Measurements from ENCODE around the gene DTNBP1.
"Not testable (repeated sequence)": the region's sequence is repeated elsewhere in the genome, so short reads cannot be mapped to it uniquely, and the experiment has no call there.

DTNBP1 gene

DNA sequence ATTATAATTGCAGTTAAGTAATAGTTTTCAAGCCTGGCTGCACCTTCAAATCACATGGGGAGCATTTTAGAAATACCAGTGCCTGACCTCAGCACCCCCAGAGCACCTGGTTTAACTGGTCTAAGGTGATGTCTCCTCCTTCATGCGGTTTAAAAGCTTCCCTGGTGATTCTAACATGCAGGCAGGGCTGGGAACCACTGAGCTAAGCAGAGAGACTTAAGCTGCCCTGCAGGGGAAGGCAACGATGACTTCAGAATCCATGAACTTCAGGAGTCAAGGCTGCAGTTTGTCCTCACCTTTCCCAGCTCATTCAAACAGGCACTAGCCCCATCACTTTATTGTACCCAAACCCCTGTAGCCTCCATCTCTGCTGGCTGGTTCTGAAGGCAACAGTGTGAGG is 6.1 kb upstream of the DTNBP1 start:
- DNase-seq (ENCODE audit: extremely low read depth in 1 of 2, low read depth in 1 of 2) = no peak

DNA sequence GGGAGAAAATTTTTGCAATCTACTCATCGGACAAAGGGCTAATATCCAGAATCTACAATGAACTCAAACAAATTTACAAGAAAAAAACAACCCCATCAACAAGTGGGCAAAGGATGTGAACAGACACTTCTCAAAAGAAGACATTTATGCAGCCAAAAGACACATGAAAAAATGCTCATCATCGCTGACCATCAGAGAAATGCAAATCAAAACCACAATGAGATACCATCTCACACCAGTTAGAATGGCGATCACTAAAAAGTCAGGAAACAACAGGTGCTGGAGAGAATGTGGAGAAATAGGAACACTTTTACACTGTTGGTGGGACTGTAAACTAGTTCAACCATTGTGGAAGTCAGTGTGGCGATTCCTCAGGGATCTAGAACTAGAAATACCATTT is 4.1 kb upstream of the DTNBP1 start:
- DNase-seq (ENCODE audit: extremely low read depth in 1 of 2, low read depth in 1 of 2) = not testable (repeated sequence)

GRCh38 chr6:15665237-15665636 is 2.4 kb upstream of the DTNBP1 start:
- no peak for DNase-seq (ENCODE audit: extremely low read depth in 1 of 2, low read depth in 1 of 2)

DNA sequence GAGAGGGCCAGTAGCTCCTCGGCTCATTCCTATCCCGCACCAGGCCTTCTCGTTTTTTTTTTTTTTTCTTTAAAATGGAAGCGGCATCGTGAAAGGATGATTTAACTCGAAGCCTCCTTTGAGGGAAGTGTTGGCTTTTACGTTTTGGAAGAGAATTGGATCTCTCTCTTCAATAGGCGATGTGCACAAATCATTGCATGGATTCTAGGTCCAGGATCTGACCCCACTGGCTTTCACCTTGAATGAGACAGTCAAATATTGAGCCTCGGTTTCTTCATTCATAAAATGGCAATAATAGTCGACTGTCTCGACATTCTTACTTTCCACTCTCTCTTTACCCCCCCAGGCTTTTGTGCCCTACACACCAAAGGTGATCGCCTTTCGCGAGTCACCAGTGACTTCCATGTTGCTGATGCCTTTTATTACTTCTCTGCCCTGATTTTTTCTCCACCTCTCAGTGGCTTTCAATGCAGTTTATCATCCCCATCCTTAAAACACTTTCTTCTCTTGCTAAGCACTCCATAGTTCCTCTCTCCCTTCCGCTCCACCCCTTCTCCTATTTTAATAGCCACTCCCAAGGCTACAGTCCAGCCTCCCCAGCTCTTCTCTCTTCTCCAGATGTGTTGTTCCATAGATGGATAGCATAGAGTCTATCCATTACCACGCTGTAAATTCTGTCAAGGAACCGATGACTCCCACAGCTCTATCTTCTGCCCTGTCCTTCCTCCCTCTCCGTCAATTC is 473 bp upstream of the DTNBP1 start:
- DNase-seq (ENCODE audit: extremely low read depth in 1 of 2, low read depth in 1 of 2) = no peak

DNA sequence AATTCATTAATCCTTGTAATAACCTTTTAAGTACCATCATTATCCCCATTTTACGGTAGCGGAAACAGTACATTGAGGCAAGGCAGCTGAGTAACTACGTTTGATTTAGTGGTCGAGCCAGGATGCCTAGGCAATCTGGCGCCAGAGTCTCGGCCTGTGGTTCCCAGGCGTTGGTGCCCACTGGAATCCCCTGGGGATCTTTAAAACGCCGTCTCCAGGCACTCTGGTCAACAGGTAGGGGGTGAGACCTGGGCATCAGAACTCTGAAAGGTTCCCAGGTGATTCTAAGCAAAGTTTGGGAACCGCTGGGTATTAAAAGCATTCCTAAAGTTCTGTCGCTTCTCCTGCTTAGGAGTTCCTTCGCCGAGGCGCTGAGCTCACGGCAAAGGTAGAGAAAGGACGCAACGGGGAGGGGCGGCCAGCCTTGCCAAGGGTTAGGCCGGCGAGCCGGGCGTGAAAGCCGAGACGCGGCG is 939 bp downstream of the DTNBP1 start:
- DNase-seq (ENCODE audit: extremely low read depth in 1 of 2, low read depth in 1 of 2) = no peak

GRCh38 chr6:15659181-15659580 is 3.6 kb downstream of the DTNBP1 start:
- no peak for DNase-seq (ENCODE audit: extremely low read depth in 1 of 2, low read depth in 1 of 2)

- no peak for DNase-seq (ENCODE audit: extremely low read depth in 1 of 2, low read depth in 1 of 2)
Observed at GRCh38 chr6:15658181-15658744, 4.6 kb downstream of the DTNBP1 start.

GRCh38 chr6:15657290-15657689 is 5.5 kb downstream of the DTNBP1 start:
- no peak for DNase-seq (ENCODE audit: extremely low read depth in 1 of 2, low read depth in 1 of 2)

GRCh38 chr6:15656145-15656544 is 6.7 kb downstream of the DTNBP1 start:
- DNase-seq (ENCODE audit: extremely low read depth in 1 of 2, low read depth in 1 of 2) = no peak

- DNase-seq (ENCODE audit: extremely low read depth in 1 of 2, low read depth in 1 of 2) = no peak
Observed at GRCh38 chr6:15654250-15654649, 8.6 kb downstream of the DTNBP1 start.

- DNase-seq (ENCODE audit: extremely low read depth in 1 of 2, low read depth in 1 of 2) = no peak
Observed at GRCh38 chr6:15653581-15653980, 9.2 kb downstream of the DTNBP1 start.

DNA sequence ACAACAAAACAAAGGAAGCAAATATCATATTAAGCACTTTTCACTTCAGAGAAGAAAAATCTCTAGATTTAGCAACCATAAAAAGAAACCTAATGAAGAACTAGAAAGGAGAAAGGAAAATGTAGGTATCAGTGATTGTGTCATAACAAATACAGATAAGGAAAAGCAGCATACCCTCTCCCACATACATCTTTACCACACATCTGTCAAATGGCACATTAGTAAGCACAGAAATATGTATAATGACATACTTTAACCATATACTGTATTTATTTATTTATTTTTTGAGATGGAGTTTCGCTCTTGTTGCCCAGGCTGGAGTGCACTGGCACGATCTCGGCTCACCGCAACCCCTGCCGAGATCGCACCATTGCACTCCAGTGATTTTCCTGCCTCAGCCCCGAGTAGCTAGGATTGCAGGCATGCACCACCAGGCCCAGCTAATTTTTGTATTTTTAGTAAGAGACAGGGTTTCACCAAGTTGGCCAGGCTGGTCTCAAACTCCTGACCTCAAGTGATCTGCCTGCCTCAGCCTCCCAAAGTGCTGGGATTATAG is 12.7 kb downstream of the DTNBP1 start:
- DNase-seq (ENCODE audit: extremely low read depth in 1 of 2, low read depth in 1 of 2) = not testable (repeated sequence)

- DNase-seq (ENCODE audit: extremely low read depth in 1 of 2, low read depth in 1 of 2) = no peak
Observed at GRCh38 chr6:15644904-15645303, 17.9 kb downstream of the DTNBP1 start.

- no peak for DNase-seq (ENCODE audit: extremely low read depth in 1 of 2, low read depth in 1 of 2)
Observed at GRCh38 chr6:15643542-15643941, 19.3 kb downstream of the DTNBP1 start.

DNA sequence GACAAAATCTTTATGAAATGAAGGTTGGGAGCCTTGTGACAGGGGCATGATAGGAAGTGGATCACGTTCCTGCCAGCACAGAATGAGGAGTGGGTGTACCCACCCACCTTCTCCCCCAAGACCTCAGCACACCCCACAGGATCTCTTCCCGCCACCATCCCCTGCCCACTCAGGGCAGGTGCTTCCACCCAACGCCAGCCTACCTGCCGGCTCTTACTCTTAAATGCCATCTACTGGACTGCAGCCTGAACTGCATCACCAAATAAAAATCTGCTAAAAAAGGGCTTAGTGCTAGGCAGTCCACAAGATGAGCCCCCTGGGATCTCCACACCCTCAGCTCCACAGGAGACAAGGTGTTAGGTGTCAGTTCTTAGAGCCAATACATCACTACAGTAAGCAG is 20.6 kb downstream of the DTNBP1 start:
- DNase-seq (ENCODE audit: extremely low read depth in 1 of 2, low read depth in 1 of 2) = no peak

GRCh38 chr6:15638373-15638772 is 24.5 kb downstream of the DTNBP1 start:
- no peak for DNase-seq (ENCODE audit: extremely low read depth in 1 of 2, low read depth in 1 of 2)

DNA sequence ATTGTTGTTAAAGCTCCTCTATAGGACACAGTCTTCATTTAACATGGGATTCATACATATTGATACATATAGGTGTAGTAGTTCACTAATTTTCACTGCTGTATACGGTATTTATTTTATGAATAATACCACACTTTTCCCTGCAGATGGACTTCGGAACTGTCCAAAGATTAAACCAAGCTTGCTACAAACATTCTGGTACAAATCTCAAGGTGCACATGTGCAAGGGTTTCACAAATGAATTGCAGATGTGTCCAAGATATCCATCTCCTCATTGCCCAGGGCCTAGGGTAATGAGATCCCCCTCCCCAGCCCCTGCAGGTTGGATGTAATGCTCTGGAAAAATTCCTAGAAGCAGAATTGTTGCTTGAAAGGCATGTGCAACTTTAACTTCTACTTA is 31.4 kb downstream of the DTNBP1 start:
- DNase-seq (ENCODE audit: extremely low read depth in 1 of 2, low read depth in 1 of 2) = no peak

GRCh38 chr6:15630202-15630601 is 32.6 kb downstream of the DTNBP1 start:
- DNase-seq (ENCODE audit: extremely low read depth in 1 of 2, low read depth in 1 of 2) = no peak

GRCh38 chr6:15629487-15629886 is 33.3 kb downstream of the DTNBP1 start:
- no peak for DNase-seq (ENCODE audit: extremely low read depth in 1 of 2, low read depth in 1 of 2)

- DNase-seq (ENCODE audit: extremely low read depth in 1 of 2, low read depth in 1 of 2) = no peak
Observed at GRCh38 chr6:15628499-15629131, 34.2 kb downstream of the DTNBP1 start.

- DNase-seq (ENCODE audit: extremely low read depth in 1 of 2, low read depth in 1 of 2) = no peak
Observed at GRCh38 chr6:15627821-15628220, 35.0 kb downstream of the DTNBP1 start.

All from activated CD8-positive, alpha-beta memory T cell treated with anti-CD3 and anti-CD28 coated beads for 1 hour (primary cell).